ENCODE results near the gene DNAJC16. TPM values are rescaled to one million over a fixed set of nuclear protein-coding genes. Genes with fewer than 3 reads are reported as not detected.
A peak's percentile ranks its signal among the peaks of the same experiment; 100 is the strongest.

DNAJC16 gene
- total and polyA plus RNA-seq, 2 of the 13 experiments (the other 11 are each of a cell fraction or from before 2014, with no cell fraction given): 11.4 to 15.4 TPM

DNA sequence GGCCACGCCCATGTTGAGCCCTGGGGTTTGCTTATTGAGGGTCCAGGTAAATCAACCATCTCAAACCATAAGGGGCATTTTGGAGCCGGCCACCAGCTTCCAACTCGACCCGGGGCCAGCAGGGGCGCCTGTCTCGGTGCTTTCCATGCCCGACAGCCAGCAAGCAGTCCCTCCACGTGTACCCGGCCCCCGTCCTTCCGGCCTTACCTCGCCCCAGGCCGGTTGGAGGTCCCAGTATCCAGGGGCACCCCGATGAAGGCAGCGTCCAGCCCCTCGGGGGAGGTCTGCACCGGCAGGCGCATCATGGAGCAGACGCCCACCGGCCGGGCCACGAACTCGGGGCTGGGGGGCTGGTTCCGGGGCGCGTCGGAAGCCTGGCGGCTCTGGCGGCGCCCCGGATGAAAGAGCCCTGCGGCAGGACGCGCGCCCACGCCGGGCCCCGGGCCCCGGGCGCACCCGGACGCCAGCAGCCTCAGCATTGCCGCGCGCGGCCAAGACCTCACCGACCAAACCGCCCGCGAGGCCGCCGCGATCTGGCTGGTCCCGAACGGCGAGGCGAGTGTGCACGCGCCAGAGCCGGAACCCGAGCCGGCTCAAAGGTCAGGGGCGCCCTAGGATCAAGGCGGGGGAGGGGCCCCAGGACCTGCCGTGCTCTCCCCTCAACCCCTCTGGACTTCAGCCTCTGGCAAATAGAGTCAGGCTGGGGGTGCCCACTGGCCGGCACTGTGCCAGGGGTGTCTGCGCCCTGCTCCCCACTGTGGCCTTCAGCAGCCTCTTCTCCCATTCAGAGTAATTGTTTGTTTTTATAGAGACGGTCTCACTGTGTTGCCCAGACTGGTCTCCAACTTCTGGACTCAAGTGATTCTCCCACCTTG lies 58.1 kb downstream of the DNAJC16 start, which contains the start of gene AGMAT (continued):
- TF ChIP-seq HNF1B (CRISPR knock-in tag; IDR thresholded peaks at IDR 0.05): peak; percentile 64
- TF ChIP-seq ZNF331 (CRISPR knock-in tag; IDR thresholded peaks at IDR 0.05): peak; percentile 74; the same call in 1 of the 2 replicates
- TF ChIP-seq ZNF354B (CRISPR knock-in tag; IDR thresholded peaks at IDR 0.05): no peak
- no peak for TF ChIP-seq SIN3B (IDR thresholded peaks at IDR 0.05; ENCODE audit: low read length)
- peak; percentile 66; the same call in 1 of the 2 replicates for TF ChIP-seq MIER2 (CRISPR knock-in tag; IDR thresholded peaks at IDR 0.05)
- TF ChIP-seq ZNF407 (CRISPR knock-in tag; IDR thresholded peaks at IDR 0.05; ENCODE audit: not compliant biosample characterization): no peak
- no peak for TF ChIP-seq ZNF850 (CRISPR knock-in tag; conservative IDR thresholded peaks at IDR 0.05)
- no peak for TF ChIP-seq FOSL1 (CRISPR knock-in tag; IDR thresholded peaks at IDR 0.05; ENCODE audit: borderline replicate concordance)
- TF ChIP-seq SIN3A (IDR thresholded peaks at IDR 0.05; ENCODE audit: borderline replicate concordance, low read depth, low read length): no peak; the same call in 1 of the 2 replicates
- TF ChIP-seq, protein P1, sequence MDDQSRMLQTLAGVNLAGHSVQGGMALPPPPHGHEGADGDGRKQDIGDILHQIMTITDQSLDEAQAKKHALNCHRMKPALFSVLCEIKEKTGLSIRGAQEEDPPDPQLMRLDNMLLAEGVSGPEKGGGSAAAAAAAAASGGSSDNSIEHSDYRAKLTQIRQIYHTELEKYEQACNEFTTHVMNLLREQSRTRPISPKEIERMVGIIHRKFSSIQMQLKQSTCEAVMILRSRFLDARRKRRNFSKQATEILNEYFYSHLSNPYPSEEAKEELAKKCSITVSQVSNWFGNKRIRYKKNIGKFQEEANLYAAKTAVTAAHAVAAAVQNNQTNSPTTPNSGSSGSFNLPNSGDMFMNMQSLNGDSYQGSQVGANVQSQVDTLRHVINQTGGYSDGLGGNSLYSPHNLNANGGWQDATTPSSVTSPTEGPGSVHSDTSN (CRISPR knock-in tag; IDR thresholded peaks at IDR 0.05; ENCODE audit: borderline replicate concordance): peak; percentile 78; the same call in 1 of the 2 replicates
- TF ChIP-seq, protein P2, sequence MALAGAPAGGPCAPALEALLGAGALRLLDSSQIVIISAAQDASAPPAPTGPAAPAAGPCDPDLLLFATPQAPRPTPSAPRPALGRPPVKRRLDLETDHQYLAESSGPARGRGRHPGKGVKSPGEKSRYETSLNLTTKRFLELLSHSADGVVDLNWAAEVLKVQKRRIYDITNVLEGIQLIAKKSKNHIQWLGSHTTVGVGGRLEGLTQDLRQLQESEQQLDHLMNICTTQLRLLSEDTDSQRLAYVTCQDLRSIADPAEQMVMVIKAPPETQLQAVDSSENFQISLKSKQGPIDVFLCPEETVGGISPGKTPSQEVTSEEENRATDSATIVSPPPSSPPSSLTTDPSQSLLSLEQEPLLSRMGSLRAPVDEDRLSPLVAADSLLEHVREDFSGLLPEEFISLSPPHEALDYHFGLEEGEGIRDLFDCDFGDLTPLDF (CRISPR knock-in tag; IDR thresholded peaks at IDR 0.05): peak; percentile 37; the same call in 1 of the 2 replicates
- peak; percentile 45; the same call in 1 of the 2 replicates for TF ChIP-seq TCF7 (IDR thresholded peaks at IDR 0.05; ENCODE audit: low read depth)
- TF ChIP-seq, protein P3, sequence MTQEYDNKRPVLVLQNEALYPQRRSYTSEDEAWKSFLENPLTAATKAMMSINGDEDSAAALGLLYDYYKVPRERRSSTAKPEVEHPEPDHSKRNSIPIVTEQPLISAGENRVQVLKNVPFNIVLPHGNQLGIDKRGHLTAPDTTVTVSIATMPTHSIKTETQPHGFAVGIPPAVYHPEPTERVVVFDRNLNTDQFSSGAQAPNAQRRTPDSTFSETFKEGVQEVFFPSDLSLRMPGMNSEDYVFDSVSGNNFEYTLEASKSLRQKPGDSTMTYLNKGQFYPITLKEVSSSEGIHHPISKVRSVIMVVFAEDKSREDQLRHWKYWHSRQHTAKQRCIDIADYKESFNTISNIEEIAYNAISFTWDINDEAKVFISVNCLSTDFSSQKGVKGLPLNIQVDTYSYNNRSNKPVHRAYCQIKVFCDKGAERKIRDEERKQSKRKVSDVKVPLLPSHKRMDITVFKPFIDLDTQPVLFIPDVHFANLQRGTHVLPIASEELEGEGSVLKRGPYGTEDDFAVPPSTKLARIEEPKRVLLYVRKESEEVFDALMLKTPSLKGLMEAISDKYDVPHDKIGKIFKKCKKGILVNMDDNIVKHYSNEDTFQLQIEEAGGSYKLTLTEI (CRISPR knock-in tag; conservative IDR thresholded peaks at IDR 0.05): no peak

Data from HepG2 (cell line).